OCI-LY3 (cell line): ENCODE measurements around the gene MTA1.

ENCODE experiments used
- EZH2phosphoT487 ChIP-seq: fragments of 200-600 bp; shearing (Covaris generic); IDR thresholded peaks from 2 replicates; pipeline ENCODE4 v1.6.1; 2018; ENCODE audit warnings: antibody characterized with exemption, mixed run types, low read depth
- TF ChIP-seq, protein P1 (sequence below): fragments of 200-600, 300-600 bp; sonication (generic); IDR thresholded peaks from 2 replicates; pipeline ENCODE4 v1.5.1; 2014; ENCODE audit warnings: antibody characterized with exemption, low read length, low read depth

DNA sequence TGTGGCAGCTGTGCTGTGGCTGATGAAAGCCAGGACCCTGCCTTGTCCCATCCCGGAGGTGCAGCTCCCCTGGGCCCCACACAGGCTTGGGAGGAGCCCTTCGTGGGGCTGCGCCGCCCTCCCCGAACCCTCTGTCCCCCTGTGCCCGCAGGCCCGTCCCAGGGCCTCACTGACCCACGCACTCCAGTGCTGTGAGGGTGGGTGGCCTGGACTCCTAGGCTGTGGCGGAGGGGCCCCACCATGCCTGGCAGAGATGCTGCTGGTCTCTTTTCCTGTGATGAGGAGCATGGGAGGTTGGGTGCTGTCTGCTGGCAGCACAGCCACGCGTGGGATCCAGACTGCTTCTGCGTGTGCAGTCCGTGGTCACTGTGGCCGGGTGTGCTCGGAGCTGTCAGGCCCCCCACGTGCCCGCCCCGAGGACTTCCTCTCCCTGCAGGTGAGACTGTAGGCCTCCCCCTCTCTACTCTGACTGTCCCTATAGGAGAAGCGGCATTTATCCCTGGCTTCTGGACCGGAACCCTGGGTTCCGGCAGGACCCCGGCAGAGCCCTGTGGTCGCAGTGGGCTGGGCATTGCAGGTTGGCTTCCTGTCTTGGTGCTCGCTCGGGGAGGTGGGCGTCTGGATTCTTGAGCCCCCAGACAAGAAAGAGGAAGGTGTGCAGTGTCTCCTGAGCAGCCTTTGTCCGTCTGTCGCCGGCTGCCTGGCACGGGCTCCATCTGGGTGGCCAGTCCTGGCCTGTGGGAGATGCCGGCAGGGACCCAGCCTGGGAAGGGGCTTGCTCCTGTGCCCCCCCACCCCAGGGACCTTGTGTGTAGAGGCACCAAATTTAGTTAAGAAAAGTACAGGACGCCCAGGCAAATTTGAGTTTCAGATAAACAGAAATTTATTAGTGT lies 2.3 kb downstream of the MTA1 start:
- no peak for TF ChIP-seq EZH2phosphoT487
- TF ChIP-seq, protein P1, sequence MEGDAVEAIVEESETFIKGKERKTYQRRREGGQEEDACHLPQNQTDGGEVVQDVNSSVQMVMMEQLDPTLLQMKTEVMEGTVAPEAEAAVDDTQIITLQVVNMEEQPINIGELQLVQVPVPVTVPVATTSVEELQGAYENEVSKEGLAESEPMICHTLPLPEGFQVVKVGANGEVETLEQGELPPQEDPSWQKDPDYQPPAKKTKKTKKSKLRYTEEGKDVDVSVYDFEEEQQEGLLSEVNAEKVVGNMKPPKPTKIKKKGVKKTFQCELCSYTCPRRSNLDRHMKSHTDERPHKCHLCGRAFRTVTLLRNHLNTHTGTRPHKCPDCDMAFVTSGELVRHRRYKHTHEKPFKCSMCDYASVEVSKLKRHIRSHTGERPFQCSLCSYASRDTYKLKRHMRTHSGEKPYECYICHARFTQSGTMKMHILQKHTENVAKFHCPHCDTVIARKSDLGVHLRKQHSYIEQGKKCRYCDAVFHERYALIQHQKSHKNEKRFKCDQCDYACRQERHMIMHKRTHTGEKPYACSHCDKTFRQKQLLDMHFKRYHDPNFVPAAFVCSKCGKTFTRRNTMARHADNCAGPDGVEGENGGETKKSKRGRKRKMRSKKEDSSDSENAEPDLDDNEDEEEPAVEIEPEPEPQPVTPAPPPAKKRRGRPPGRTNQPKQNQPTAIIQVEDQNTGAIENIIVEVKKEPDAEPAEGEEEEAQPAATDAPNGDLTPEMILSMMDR: no peak
